Neural crest cell (in vitro differentiated cells): ENCODE results near the gene SMARCD1. TPM values are rescaled to one million over a fixed set of nuclear protein-coding genes. Genes with fewer than 3 reads are reported as not detected.
A peak's percentile ranks its signal among the peaks of the same experiment; 100 is the strongest.

Experiments
- DNase-seq: peaks from one replicate; pipeline ENCODE4 v3.0.0; 2021; ENCODE audit warnings: low read depth, mixed read lengths, low spot score
- H3K27ac Mint-ChIP-seq: one replicate; pipeline ENCODE4 v1.8.0; 2021; ENCODE audit warnings: mild to moderate bottlenecking, mixed read lengths; ENCODE audit not compliant: unreplicated experiment
- H3K27me3 Mint-ChIP-seq: 2 replicates; pipeline ENCODE4 v1.8.0; 2021; ENCODE audit warnings: low read depth, mild to moderate bottlenecking, mixed read lengths
- H3K36me3 Mint-ChIP-seq: 2 replicates; pipeline ENCODE4 v1.8.0; 2021; ENCODE audit warnings: low read depth, mild to moderate bottlenecking, mixed read lengths
- H3K4me1 Mint-ChIP-seq: 2 replicates; pipeline ENCODE4 v1.8.0; 2021; ENCODE audit warnings: mixed read lengths
- H3K4me3 Mint-ChIP-seq: one replicate; pipeline ENCODE4 v1.8.0; 2021; ENCODE audit warnings: mild to moderate bottlenecking, mixed read lengths
- H3K9me3 Mint-ChIP-seq: 2 replicates; pipeline ENCODE4 v1.8.0; 2021; ENCODE audit warnings: mixed read lengths
- total RNA-seq: library from RNA; stranded (reverse); gene quantifications from 2 replicates; pipeline ENCODE4 v1.2.1, GENCODE V29; 2021
- TF ChIP-seq, protein P1 (sequence below): fragments of 200-600 bp; sonication (generic); conservative IDR thresholded peaks from 2 replicates; pipeline ENCODE4 v1.5.0; 2021; ENCODE audit warnings: antibody characterized with exemption, mild to moderate bottlenecking

The SMARCD1 gene
- total RNA-seq, 1 donor from 2014 or later, result 187 TPM

DNA sequence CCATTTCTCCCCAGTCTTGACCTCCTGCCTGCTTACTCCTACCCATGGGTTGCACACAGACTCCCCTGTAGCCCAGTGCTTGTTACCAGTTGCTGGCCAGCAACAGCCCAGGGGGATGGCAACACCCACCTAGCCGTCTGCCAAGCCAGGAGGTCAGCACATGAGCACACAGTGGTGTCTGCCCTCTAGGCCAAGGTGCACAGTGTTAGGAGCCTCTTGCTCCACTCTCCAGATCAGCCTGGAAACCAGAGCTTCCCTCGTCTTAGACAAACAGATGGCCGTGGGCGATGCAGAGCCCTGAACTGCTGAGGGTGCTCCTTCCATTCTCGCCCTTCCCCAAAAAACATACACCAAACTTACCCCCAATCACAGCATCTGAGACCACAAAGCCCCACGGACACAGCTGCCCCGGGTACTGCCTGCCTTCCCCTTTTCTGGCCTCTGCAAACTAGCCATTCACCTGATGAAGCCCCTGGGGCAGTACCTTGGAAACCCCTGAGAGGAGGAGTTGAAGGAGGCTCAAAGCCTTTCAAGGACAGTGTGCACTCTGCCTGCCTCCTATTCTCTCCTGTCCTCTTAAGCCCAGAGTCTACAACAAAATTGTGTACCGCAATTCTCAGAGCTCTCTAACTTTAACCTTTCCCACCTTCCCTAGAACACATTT is 17.6 kb downstream of the SMARCD1 start:
- H3K27me3 Mint-ChIP-seq, result no peaks in the 10 kb centered on the region
- H3K36me3 Mint-ChIP-seq, result peaks cover 8% of the 10 kb centered on the region
- DNase-seq, result no peak
- H3K4me3 Mint-ChIP-seq, result no peak overlapping the region
- no peaks in the 10 kb centered on the region for H3K9me3 Mint-ChIP-seq
- H3K27ac Mint-ChIP-seq, result no peak overlapping the region
- H3K4me1 Mint-ChIP-seq, result no peaks in the 10 kb centered on the region
- TF ChIP-seq, protein P1, sequence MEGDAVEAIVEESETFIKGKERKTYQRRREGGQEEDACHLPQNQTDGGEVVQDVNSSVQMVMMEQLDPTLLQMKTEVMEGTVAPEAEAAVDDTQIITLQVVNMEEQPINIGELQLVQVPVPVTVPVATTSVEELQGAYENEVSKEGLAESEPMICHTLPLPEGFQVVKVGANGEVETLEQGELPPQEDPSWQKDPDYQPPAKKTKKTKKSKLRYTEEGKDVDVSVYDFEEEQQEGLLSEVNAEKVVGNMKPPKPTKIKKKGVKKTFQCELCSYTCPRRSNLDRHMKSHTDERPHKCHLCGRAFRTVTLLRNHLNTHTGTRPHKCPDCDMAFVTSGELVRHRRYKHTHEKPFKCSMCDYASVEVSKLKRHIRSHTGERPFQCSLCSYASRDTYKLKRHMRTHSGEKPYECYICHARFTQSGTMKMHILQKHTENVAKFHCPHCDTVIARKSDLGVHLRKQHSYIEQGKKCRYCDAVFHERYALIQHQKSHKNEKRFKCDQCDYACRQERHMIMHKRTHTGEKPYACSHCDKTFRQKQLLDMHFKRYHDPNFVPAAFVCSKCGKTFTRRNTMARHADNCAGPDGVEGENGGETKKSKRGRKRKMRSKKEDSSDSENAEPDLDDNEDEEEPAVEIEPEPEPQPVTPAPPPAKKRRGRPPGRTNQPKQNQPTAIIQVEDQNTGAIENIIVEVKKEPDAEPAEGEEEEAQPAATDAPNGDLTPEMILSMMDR, result no peak

DNA sequence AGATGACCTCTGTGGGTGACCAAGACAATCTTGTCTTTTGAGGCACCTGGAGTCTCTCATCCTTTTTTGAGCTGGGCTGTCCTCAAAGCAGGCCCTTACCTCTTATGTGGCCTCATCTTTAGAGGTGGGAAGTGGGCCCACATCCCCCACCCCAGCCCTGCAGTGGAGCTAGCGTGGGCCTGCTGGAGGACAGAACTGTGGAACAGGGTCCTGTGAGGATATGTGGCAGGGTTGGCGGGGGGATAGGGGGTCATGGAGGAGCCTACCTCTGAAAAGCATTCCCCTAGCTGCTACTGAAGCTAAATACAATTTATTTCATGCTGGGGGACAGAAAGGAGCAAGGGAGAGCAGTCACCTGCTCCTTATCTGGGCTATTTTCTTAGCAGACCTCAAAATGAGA is 18.2 kb downstream of the SMARCD1 start:
- no peak overlapping the region for H3K4me3 Mint-ChIP-seq
- no peaks in the 10 kb centered on the region for H3K4me1 Mint-ChIP-seq
- H3K9me3 Mint-ChIP-seq, result no peaks in the 10 kb centered on the region
- H3K27ac Mint-ChIP-seq, result no peak overlapping the region
- TF ChIP-seq, protein P1, result no peak
- no peaks in the 10 kb centered on the region for H3K27me3 Mint-ChIP-seq
- peaks cover 8% of the 10 kb centered on the region for H3K36me3 Mint-ChIP-seq
- DNase-seq, result no peak

DNA sequence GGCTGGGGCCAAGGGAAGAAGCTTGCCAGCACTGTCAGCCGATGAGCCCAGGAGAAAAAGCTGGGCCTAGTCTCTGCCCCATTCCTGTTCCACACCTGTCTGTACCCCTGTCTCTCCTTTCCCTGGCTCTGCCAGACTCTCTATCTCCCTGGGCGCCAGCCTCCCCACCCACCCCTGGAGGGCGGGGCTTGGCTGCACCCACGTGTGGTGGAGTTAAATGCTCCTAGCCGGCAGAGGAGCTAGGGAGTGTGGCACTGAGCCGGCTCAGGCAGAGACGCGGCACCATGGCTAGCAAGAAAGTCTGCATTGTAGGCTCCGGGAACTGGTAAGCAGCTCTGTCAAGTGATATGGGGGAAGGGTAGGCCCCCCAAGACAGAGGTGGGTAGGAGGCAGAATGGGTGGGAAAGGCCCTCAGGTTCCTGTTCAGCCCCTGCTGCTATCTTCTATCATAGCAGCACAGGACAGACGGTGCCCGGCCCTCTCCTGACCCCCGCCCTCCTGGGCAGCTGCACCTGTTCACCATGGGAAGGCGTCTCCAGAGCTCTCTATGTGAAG is 18.7 kb downstream of the SMARCD1 start, which contains the start of gene GPD1:
Gene GPD1, plus strand, starts transcription at position 242 of the 555 bp plus-strand sequence. Its CDS starts 43 bp downstream, at position 285.
- TF ChIP-seq, protein P1, result no peak
- Mint-ChIP-seq H3K4me3 (peak within 1 kb of the TSS; percentile 47), H3K36me3 (peaks cover 8% of the 10 kb centered on the region), H3K27ac (no peak within 1 kb of the TSS), H3K9me3 (no peaks in the 10 kb centered on the region), H3K27me3 (no peaks in the 10 kb centered on the region), H3K4me1 (no peaks in the 10 kb centered on the region)
- DNase-seq, result no peak

DNA sequence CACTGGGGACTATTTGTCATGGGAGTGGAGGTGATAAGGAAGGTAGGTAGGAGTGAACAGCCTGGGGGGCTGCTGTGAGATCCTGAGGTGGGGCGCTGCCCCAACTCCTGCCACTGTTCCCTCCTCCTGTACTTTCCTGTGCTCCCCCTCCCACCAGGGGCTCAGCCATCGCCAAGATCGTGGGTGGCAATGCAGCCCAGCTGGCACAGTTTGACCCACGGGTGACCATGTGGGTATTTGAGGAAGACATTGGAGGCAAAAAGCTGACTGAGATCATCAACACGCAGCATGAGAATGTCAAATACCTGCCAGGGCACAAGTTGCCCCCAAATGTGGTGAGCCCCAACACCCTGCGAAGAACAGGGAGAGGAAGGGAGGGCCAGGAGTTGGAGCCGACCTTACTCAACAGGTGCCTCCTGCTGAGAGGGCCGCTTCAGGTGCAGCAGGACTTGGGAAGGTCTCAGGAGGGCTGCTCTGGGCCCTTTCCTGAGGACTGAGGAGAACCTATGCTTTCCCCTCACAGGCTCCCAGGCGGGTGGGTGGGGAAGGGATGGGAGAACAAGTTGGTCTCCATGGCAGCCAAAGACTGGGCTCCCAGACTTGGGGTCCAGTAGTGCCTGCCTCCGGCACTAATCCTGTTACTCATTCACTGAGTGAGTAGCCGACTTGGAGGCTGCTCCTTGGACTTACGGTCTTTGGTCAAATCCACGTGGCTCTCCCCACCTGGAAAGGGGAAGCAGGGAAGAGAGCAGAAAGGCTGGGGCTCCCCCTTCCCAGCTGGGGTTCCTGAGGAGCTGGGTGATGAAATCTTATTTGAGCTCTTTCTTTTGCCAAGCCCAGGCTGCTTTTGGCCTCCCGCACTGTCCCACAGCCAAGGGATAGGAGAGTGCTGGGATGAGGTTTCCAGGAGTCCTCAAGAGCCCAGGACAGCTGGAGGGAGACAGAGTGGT is 19.6 kb downstream of the SMARCD1 start:
- Mint-ChIP-seq H3K27me3 (no peaks in the 10 kb centered on the region), H3K4me1 (no peaks in the 10 kb centered on the region), H3K4me3 (peak overlapping the region; percentile 47), H3K36me3 (peaks cover 3% of the 10 kb centered on the region), H3K9me3 (no peaks in the 10 kb centered on the region), H3K27ac (no peak overlapping the region)
- TF ChIP-seq, protein P1, result no peak
- no peak for DNase-seq

DNA sequence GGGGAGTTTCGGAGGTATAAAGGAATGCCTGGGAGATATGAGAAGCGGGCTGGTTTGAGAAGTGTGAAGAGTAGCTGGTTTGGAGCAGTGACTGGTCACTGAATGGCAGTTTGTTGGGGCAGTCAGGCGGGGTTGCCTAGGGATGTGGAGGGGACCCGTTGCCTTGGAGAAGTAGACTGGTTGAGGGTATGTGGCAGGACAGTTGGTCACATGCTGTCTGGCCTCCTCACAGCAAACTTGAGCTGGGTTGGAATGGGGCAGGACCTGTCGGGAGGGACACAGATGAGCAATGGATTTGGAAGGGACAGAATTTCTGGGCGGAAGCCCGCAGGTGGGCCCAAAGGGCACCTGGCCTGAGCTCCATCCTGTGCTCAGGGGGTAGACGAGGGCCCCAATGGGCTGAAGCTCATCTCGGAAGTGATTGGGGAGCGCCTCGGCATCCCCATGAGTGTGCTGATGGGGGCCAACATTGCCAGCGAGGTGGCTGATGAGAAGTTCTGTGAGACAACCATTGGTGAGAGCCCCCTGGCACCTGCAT is 20.8 kb downstream of the SMARCD1 start:
- Mint-ChIP-seq H3K27ac (no peak overlapping the region), H3K9me3 (no peaks in the 10 kb centered on the region), H3K27me3 (no peaks in the 10 kb centered on the region), H3K36me3 (no peaks in the 10 kb centered on the region), H3K4me1 (peaks cover 10% of the 10 kb centered on the region), H3K4me3 (no peak overlapping the region)
- TF ChIP-seq, protein P1, result no peak
- DNase-seq, result no peak
